SKM-1 treated with dmso at 0.1 percent for 144 hours (cell line): ENCODE measurements around the gene UST.
"Not testable (repeated sequence)": the region's sequence is repeated elsewhere in the genome, so short reads cannot be mapped to it uniquely, and the experiment has no call there.

Experiments used
- DNase-seq: peaks from one replicate; lab custom pipeline; 2025; ENCODE audit not compliant: unreplicated experiment; lab: John Stamatoyannopoulos, UW

Gene UST

DNA sequence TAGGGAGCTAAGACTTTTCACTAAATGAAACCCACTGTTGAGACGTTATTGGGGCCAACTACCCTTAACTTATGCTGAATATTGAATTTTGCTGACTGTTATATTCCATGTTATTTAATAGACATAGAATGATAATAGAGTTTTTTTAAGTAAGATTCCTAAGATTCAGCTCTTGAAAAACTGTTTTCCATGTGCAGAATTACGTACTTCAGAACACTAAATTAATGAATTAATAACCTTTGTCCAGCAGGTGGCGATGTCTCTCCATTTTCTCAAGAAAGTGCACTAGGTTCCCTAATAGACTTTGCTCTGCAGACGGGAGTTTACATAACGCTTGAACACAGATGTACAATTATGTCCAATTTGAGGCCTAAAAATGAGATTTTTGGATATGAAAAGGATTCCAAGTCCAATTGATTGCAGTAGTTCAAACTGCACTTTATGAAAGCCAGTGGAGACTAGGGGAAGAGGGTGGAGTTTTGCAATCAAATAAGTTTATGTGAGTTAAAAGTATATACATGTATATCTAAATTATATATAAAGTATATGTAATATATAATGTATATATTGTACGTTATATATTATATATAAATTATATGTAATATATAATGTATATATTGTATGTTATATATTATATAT is 282.1 kb downstream of the UST start:
- DNase-seq: peak; percentile 73

- no peak for DNase-seq
Observed at GRCh38 chr6:149031201-149031858, 284.5 kb downstream of the UST start.

DNA sequence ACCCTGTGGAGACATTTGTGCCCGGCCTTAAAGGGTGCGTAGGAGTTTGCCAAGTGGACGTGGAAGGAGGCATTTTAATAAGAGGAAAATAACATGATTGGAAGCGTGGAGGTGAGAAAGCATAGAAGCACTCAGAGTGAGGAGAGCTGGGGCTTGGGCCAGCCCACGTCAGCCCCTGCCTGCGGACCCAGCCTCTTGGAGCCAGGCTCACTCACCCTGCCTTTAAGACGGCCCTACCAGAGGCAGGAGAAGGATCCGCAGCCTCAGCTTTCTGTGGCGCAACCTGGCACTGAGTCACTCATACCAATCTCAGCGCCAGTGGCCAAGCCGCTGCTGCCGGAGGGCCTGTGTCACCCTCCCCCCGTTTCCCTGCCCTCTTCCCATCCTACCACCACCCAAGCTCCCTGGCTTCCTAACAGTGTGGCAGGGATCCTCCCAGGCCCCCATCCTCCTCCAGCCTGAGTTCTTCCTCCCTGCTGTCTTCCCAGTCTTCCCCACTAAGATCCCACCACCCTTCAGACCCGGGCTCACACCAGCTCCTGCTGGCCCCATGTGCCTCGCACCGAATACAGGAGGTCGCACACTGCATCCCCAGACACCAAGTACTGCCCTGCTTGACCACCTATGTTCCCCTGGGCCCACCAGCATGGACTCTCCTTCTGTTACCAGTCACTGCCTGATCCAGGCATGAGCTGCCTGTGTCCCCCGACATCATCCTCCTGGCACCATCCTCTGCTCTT is 285.2 kb downstream of the UST start:
- no peak for DNase-seq

GRCh38 chr6:149032599-149033405 is 286.0 kb downstream of the UST start:
- no peak for DNase-seq

GRCh38 chr6:149033454-149033853 is 286.6 kb downstream of the UST start:
- DNase-seq: no peak

DNA sequence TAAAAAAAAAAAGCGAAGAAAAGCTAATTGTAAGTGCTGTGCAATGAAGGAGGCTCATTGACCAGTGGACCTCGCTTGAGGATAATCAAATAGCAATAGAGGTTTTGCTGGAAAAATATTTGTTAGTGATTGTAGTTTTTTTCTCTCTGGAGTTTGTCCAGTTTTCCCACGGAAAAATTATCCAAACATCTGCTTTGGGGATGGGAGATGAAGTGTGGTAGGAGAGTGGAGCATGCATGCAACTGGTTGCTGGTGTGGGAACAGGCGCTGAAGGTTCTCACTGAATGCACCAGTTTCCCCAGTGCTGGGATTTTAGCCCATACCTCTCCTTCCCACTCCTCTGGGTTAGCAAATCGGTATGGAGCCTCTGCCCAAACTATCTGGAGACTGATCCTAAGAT is 288.9 kb downstream of the UST start:
- DNase-seq: no peak

- no peak for DNase-seq
Observed at GRCh38 chr6:149037051-149037671, 290.3 kb downstream of the UST start.

DNA sequence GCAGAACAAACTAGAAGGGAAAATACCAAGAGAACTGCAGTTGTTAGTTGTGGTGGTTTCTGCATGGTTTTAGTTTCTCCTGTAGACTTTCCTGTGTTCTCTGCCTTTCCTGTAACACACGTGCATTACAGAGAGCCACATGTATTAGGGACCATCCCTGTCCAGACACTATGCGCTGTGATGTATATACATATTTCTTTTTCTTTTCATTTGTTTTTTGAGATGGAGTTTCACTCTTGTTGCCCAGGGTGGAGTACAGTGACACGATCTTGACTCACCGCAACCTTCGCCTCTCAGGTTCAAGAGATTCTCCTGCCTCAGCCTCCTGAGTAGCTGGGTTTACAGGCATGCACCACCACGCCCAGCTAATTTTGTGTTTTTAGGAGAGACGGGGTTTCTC is 292.2 kb downstream of the UST start:
- not testable (repeated sequence) for DNase-seq

- no peak for DNase-seq
Observed at GRCh38 chr6:149041953-149042352, 295.1 kb downstream of the UST start.

DNA sequence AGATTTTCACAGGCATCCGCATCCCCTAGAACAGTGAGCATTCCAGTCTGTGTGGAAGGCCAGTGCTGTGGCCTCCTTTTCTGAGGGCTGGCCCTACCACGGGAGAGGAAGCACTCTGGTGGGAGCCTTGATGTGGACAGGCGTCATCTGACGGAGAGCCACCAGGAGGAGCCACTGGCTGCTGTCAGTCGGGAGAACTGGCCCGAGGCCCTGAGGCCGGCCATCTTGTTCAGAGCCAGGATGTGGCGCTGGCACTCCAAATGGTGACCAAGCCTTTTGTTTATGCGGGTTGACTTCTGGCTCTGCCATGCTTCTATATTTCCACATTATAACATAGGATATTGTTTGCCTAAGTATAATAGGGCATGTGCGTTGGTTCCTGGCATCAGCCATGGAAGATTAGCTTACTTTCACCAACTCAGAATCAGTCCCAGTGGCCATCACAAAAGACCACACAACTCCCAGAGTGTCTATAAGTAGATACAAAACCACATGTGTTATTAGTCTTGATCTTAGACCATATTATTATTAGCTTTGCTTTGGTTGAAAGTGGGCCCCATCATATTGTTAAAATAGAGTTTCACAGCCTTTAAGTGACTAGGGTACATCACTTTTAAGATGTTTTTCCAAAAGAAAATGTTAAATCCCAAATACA is 296.8 kb downstream of the UST start:
- no peak for DNase-seq

DNA sequence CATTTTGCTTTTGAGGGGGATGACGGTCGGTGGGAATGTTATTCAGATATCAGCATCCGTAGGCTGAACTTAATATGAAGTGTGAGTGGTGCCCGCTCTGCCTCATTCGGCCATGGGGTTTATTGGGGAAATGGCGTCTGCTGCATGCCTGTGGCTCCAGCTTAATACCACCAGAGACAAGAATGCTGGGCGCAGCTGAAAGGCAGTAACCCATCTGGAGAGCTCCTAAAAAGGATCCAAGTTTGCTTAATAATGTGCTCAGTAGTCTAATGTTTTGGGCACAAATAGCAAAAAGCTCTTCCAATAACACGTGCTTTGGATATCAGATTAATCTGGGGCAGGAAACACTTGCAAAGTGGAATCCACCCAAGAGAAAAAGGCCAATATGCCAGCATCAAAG is 297.7 kb downstream of the UST start:
- DNase-seq: no peak

GRCh38 chr6:149045404-149045803 is 298.6 kb downstream of the UST start:
- DNase-seq: no peak

DNA sequence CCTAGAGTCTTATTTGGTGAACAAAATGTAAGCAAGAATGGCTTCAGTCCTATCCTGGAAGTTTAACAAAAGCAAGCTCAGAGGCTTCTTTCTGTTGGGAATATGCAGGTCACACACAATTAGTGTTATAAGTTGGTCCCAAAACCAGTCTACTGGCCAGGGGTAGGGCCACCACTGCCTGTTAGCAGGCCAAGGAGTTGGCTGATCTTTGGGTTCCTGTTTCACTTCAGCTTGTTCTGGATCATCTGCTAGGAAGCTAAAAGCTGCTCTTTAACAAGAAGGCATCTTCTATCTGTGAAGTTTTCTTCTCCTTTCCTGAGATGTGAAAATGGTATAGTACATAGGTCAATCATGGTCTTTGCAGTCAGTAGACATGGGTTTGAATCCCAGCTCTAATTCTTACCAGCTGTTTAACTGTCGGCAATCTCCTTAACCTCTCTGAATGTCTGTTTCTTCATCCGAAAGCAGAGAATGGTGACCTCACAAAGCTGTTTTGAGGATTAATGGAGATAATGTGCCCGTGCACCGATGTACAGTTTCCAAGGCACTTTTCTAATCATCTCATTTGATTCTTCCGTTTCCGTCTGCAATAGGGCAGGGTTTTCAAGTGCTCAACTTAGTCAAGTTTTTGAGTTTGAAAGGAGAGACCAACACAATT is 299.5 kb downstream of the UST start:
- no peak for DNase-seq

GRCh38 chr6:149046822-149047246 is 300.0 kb downstream of the UST start:
- no peak for DNase-seq

- no peak for DNase-seq
Observed at GRCh38 chr6:149049230-149049629, 302.4 kb downstream of the UST start.

- no peak for DNase-seq
Observed at GRCh38 chr6:149050160-149050559, 303.3 kb downstream of the UST start.

DNA sequence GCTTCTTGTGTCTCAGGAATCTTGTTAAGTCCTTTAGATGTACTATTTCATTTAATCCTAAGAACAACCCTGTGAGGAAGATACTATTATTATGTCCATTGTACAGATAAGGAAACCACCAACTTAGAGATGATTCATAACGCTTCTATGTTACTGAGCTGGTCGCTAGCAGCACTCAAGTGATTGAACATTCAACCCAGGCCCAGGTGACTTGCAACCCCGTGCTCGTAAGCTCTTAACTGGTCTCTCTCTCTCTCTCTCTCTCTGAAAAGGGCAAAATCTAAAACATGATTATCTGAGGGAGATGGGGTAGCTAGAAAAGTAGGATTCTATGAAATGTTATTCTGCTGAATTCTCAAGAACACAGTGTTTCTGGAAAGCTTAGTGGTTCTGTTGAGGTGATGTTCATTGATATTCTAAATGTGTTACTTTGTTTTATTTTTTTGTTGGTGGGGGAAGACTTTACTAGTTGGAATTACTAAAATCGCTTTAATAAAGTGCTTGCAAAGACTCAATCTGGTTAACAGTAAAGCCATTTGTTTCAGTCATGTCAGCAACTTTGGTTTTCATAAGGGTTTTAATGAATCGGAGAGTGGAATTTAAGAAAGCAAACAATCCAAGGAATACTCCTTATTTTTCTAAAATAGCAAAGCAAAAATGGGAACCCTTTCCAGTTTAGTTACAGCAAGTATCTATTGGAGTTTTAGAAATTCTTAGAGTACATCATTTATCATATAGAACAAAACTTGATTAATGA is 305.7 kb downstream of the UST start:
- DNase-seq: no peak

DNA sequence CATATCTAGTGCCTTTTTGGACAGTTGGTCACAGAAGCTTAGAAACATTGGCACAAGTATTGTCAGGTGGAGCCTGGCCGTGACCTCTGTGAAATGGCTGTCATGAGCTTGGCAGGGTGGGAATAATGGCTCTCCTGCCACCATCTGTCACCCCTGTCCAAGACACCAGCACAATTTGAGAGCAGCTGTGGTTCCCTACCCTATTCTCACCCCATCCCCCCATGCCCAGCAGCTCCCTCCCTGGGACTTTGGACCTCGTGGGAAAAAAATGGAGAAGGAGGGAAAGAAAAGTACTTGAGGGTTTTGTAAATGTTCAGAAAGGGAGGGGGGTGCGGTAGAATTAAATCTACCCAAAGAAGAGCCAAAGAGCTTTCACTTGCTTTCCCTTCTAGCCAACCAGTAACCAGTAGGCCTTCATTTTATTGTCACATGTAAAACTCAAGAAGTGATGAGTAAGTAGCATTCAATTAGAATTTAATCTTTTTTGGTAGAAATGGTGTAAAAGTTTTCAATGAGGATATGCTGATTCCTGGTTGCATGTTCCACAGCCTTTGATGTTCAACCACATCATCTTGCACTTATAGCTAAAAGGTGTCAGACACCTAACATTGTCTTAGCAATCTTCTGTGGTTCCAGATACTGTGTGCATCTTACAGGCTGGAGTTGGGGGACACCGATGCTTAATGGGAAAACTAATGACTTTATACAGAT is 307.2 kb downstream of the UST start:
- no peak for DNase-seq
